Gastroesophageal sphincter (tissue), 4 donors: Measurements from ENCODE around the gene FAM53B. TPM values are rescaled to one million over a fixed set of nuclear protein-coding genes. Genes with fewer than 3 reads are reported as not detected.
"Not testable (repeated sequence)": the region's sequence is repeated elsewhere in the genome, so short reads cannot be mapped to it uniquely, and the experiment has no call there.

Experiments
- ATAC-seq: fragments of 150-250 bp; one replicate; pipeline ENCODE4 v1.9.1; 2016; ENCODE audit warnings: mild to moderate bottlenecking, moderate library complexity
- H3K27ac ChIP-seq, 4 donors: fragments of 200-600 bp; sonication (generic) in 3 of 4; 1 replicate in 3 of 4; 2 replicates in 1 of 4; pipeline ENCODE4 v1.5.1; 2016 to 2019
- H3K27me3 ChIP-seq: fragments of 200-600 bp; sonication (generic); one replicate; pipeline ENCODE4 v1.5.1; 2019
- H3K36me3 ChIP-seq, 2 donors: fragments of 200-600 bp; sonication (generic); one replicate each; pipeline ENCODE4 v1.5.1; 2019; ENCODE audit warnings: control low read depth in 1 of 2
- H3K4me1 ChIP-seq, 3 donors: fragments of 200-600 bp; sonication (generic); 1 replicate in 2 of 3; 2 replicates in 1 of 3; pipeline ENCODE4 v1.5.1; 2016 to 2019; ENCODE audit warnings: control low read depth in 2 of 3
- H3K4me3 ChIP-seq, 2 donors: fragments of 200-600 bp; sonication (generic); one replicate each; pipeline ENCODE4 v1.5.1; 2019; ENCODE audit warnings: mild to moderate bottlenecking in 1 of 2, moderate library complexity in 1 of 2
- H3K9me3 ChIP-seq, 3 donors: fragments of 200-600 bp; sonication (generic); one replicate each; pipeline ENCODE4 v1.5.1; 2017 to 2019; ENCODE audit warnings: control low read depth in 2 of 3
- CTCF ChIP-seq, 4 experiments: fragments of 200-600 bp in 2 of 4; fragments of 450-650 bp in 2 of 4; sonication (generic) in 1 of 4; IDR thresholded peaks; one replicate each; pipeline ENCODE4 v1.5.1; 2017 to 2019; ENCODE audit warnings: antibody characterized with exemption in 4 of 4, mild to moderate bottlenecking in 2 of 4, moderate library complexity in 2 of 4
- EP300 ChIP-seq: sonication (generic); formaldehyde crosslinking; IDR thresholded peaks from one replicate; pipeline ENCODE4 v1.6.1; 2017; ENCODE audit warnings: antibody characterized with exemption, mild to moderate bottlenecking
- POLR2A ChIP-seq, 2 donors: fragments of 450-650 bp; IDR thresholded peaks; one replicate each; pipeline ENCODE4 v1.6.1; 2017; ENCODE audit warnings: antibody characterized with exemption in 2 of 2, mild to moderate bottlenecking in 2 of 2, moderate library complexity in 1 of 2
- POLR2AphosphoS5 ChIP-seq: sonication (generic); formaldehyde crosslinking; IDR thresholded peaks from one replicate; pipeline ENCODE4 v1.6.1; 2017; ENCODE audit warnings: antibody characterized with exemption
- WGBS, 2 donors: methylation state at CpG; one replicate each; pipeline ENCODE4 v1.1.5; 2018; ENCODE audit warnings: low coverage in 1 of 2; 5-methylcytosine and 5-hydroxymethylcytosine counted together
- total RNA-seq, 4 donors: library from RNA; depleted of rRNA; stranded (reverse); fragments of >200 nt; gene quantifications; one replicate each; pipeline ENCODE4 v1.1.0, GENCODE V29; 2016

Gene FAM53B
- total RNA-seq, 4 donors from 2014 or later, result 24.5 to 33.0 (median 30.2) TPM

- no peak for TF ChIP-seq EP300
- TF ChIP-seq CTCF (IDR thresholded peaks at IDR 0.05), result peak in 1 of 4 experiments; percentile 16
- WGBS, 2 donors, result 47% methylated on average over 3 of the region's 18 CpGs; no CpG with 5 or more reads in 1 of the 2 donors
- ATAC-seq, result peak; percentile 48
These were observed 131.3 kb downstream of the FAM53B start for GRCh38 chr10:124612611-124613498.

GRCh38 chr10:124611738-124612137, 132.4 kb downstream of the FAM53B start:
- Histone ChIP-seq H3K4me1 (peaks cover 0 to 28% (median 10%) of the 10 kb centered on the region in 3 donors), H3K4me3 (no peak overlapping the region), H3K36me3 (peaks cover 0 to 9% of the 10 kb centered on the region in 2 donors), H3K27ac (peak overlapping the region in 2 of 4 donors; percentile 5 to 43), H3K27me3 (no peaks in the 10 kb centered on the region), H3K9me3 (no peaks in the 10 kb centered on the region)
- WGBS, 2 donors, result no CpG with 5 or more reads among the region's 11 CpGs
- TF ChIP-seq POLR2AphosphoS5 (no peak), CTCF (IDR thresholded peaks at IDR 0.05) (no peak), POLR2A (IDR thresholded peaks at IDR 0.05) (no peak), EP300 (no peak)
- ATAC-seq, result peak; percentile 20

More at GRCh38 chr10:124612611-124613498, 131.3 kb downstream of the FAM53B start:
- Histone ChIP-seq H3K27me3 (no peaks in the 10 kb centered on the region), H3K36me3 (peaks cover 0 to 20% of the 10 kb centered on the region in 2 donors), H3K9me3 (no peaks in the 10 kb centered on the region), H3K27ac (peak overlapping the region in 2 of 4 donors; percentile 43 to 63), H3K4me3 (no peak overlapping the region), H3K4me1 (peaks cover 0 to 28% (median 10%) of the 10 kb centered on the region in 3 donors)

- not testable (repeated sequence) for ATAC-seq, H3K4me3 ChIP-seq, H3K27ac ChIP-seq, H3K9me3 ChIP-seq, H3K36me3 ChIP-seq, H3K27me3 ChIP-seq
- 90 to 98% methylated on average over 4 to 11 of the region's 17 CpGs for WGBS, 2 donors
- H3K4me1 ChIP-seq, result peaks cover 0 to 28% (median 10%) of the 10 kb centered on the region in 3 donors
These were observed 133.3 kb downstream of the FAM53B start for GRCh38 chr10:124610851-124611250.

- not testable (repeated sequence) for H3K9me3 ChIP-seq, H3K27me3 ChIP-seq, H3K4me3 ChIP-seq, H3K36me3 ChIP-seq, ATAC-seq, H3K27ac ChIP-seq
- 97 to 100% methylated on average over 3 to 6 of the region's 19 CpGs for WGBS, 2 donors
- H3K4me1 ChIP-seq, result peaks cover 0 to 28% (median 10%) of the 10 kb centered on the region in 3 donors
These were observed 134.0 kb downstream of the FAM53B start for GRCh38 chr10:124610186-124610585.

- no peak for TF ChIP-seq POLR2A (IDR thresholded peaks at IDR 0.05)
- TF ChIP-seq CTCF (IDR thresholded peaks at IDR 0.05), result no peak
- TF ChIP-seq EP300, result no peak
- no peak for TF ChIP-seq POLR2AphosphoS5
- H3K27me3 ChIP-seq, result no peaks in the 10 kb centered on the region
- H3K36me3 ChIP-seq, result no peaks in the 10 kb centered on the region
- no peak overlapping the region for H3K4me3 ChIP-seq
- no peak for ATAC-seq
- H3K9me3 ChIP-seq, result no peaks in the 10 kb centered on the region
- H3K27ac ChIP-seq, result no peak overlapping the region
- peaks cover 0 to 28% (median 10%) of the 10 kb centered on the region in 3 donors for H3K4me1 ChIP-seq
- WGBS, 2 donors, result 90 to 93% methylated on average over 2 to 4 of the region's 11 CpGs
These were observed 134.5 kb downstream of the FAM53B start for GRCh38 chr10:124609698-124610097.
